CD4-positive, CD25-positive, alpha-beta regulatory T cell (primary cell): ENCODE data around the gene CGB2. TPM values are rescaled to one million over a fixed set of nuclear protein-coding genes. Genes with fewer than 3 reads are reported as not detected.
"Not testable (repeated sequence)": the region's sequence is repeated elsewhere in the genome, so short reads cannot be mapped to it uniquely, and the experiment has no call there.

Experiments
- ATAC-seq, 2 donors: fragments of 150-1000 bp; cut with Tn5 transposase; one replicate each; pipeline ENCODE4 v1.10.0; 2021; ENCODE audit warnings: low read depth in 2 of 2, moderate number of reproducible peaks in 2 of 2, moderate library complexity in 1 of 2
- DNase-seq, 3 donors: peaks; one replicate each; pipeline versions ENCODE4 v3.0.0 to v3.0.0-alpha.2; 2012 to 2022; ENCODE audit warnings: mixed read lengths in 1 of 3
- H3K27ac ChIP-seq: one replicate; pipeline ENCODE4 v1.7.0; 2013; ENCODE audit warnings: mild to moderate bottlenecking, low read length; ENCODE audit not compliant: insufficient read depth, poor library complexity, severe bottlenecking
- H3K27me3 ChIP-seq: one replicate; pipeline ENCODE4 v1.7.0; 2013; ENCODE audit warnings: low read length; ENCODE audit not compliant: control insufficient read depth, insufficient read depth
- H3K36me3 ChIP-seq: one replicate; pipeline ENCODE4 v1.7.0; 2013; ENCODE audit warnings: mild to moderate bottlenecking, low read length, moderate library complexity; ENCODE audit not compliant: control insufficient read depth, insufficient read depth
- H3K4me1 ChIP-seq: 2 replicates; pipeline ENCODE4 v1.7.0; 2013; ENCODE audit warnings: mild to moderate bottlenecking, low read length; ENCODE audit not compliant: insufficient read depth, control insufficient read depth, poor library complexity, severe bottlenecking
- H3K4me3 ChIP-seq: one replicate; pipeline ENCODE4 v1.7.0; 2013; ENCODE audit warnings: low read depth, mild to moderate bottlenecking, low read length, moderate library complexity
- H3K9me3 ChIP-seq, 2 experiments: 1 replicate in 1 of 2; 2 replicates in 1 of 2; pipeline ENCODE4 v1.7.0; 2013; ENCODE audit warnings: low read length in 2 of 2, mild to moderate bottlenecking in 1 of 2, moderate library complexity in 1 of 2; ENCODE audit not compliant: control insufficient read depth in 2 of 2
- H3K27ac Mint-ChIP-seq, 3 donors: one replicate each; pipeline ENCODE4 v1.8.0; 2020 to 2022; ENCODE audit warnings: mild to moderate bottlenecking in 3 of 3, mixed read lengths in 3 of 3, moderate library complexity in 2 of 3
- H3K27me3 Mint-ChIP-seq: one replicate; pipeline ENCODE4 v1.8.0; 2022; ENCODE audit warnings: mild to moderate bottlenecking, mixed read lengths
- H3K36me3 Mint-ChIP-seq: one replicate; pipeline ENCODE4 v1.8.0; 2020; ENCODE audit warnings: mixed read lengths
- H3K4me1 Mint-ChIP-seq, 4 donors: one replicate each; pipeline ENCODE4 v1.8.0; 2020 to 2022; ENCODE audit warnings: mixed read lengths in 4 of 4, mild to moderate bottlenecking in 1 of 4
- H3K4me3 Mint-ChIP-seq, 4 donors: one replicate each; pipeline ENCODE4 v1.8.0; 2020 to 2022; ENCODE audit warnings: mild to moderate bottlenecking in 4 of 4, mixed read lengths in 4 of 4, moderate library complexity in 3 of 4
- H3K9me3 Mint-ChIP-seq, 7 donors: one replicate each; pipeline ENCODE4 v1.8.0; 2020 to 2022; ENCODE audit warnings: mixed read lengths in 7 of 7, mild to moderate bottlenecking in 3 of 7, moderate library complexity in 2 of 7
- polyA plus RNA-seq, 4 donors: library from polyadenylated mRNA; unstranded; fragments of 300-500 nt; fragmentation: Illumina TruSeq; gene quantifications; one replicate each; pipeline ENCODE4 v1.2.3, GENCODE V29; 2021
- total RNA-seq: library from RNA; stranded (reverse); gene quantifications from one replicate; pipeline ENCODE4 v1.2.3, GENCODE V29; 2022

The CGB2 gene
- total and polyA plus RNA-seq, 5 donors from 2014 or later: not detected

GRCh38 chr19:49019242-49019932, 12.3 kb upstream of the CGB2 start:
- Histone ChIP-seq H3K4me1 (peaks cover 31% of the 10 kb centered on the region), H3K9me3 (no peaks in the 10 kb centered on the region), H3K4me3 (peak overlapping the region; percentile 64), H3K27me3 (no peaks in the 10 kb centered on the region), H3K27ac (no peak overlapping the region), H3K36me3 (no peaks in the 10 kb centered on the region)
- Mint-ChIP-seq H3K27me3 (peaks cover 10% of the 10 kb centered on the region), H3K27ac (peak overlapping the region; percentile 79 to 92 (median 90)), H3K36me3 (peaks cover 3% of the 10 kb centered on the region), H3K9me3 (peaks cover 0 to 1% (median 0%) of the 10 kb centered on the region in 7 donors), H3K4me1 (peaks cover 7 to 39% (median 15%) of the 10 kb centered on the region in 4 donors), H3K4me3 (peak overlapping the region; percentile 80 to 94 (median 92))
- ATAC-seq (peak in 1 of 2 donors; percentile 18), DNase-seq (peak; percentile 54 to 57 (median 54))

- no peak for DNase-seq
- no peak for ATAC-seq
- no peak overlapping the region for H3K27ac ChIP-seq
- H3K36me3 Mint-ChIP-seq: peaks cover 3% of the 10 kb centered on the region
- peaks cover 7 to 39% (median 15%) of the 10 kb centered on the region in 4 donors for H3K4me1 Mint-ChIP-seq
- H3K27ac Mint-ChIP-seq: no peak overlapping the region
- peaks cover 0 to 1% (median 0%) of the 10 kb centered on the region in 7 donors for H3K9me3 Mint-ChIP-seq
- H3K9me3 ChIP-seq: no peaks in the 10 kb centered on the region
- H3K4me1 ChIP-seq: peaks cover 31% of the 10 kb centered on the region
- no peak overlapping the region for H3K4me3 ChIP-seq
- peaks cover 10% of the 10 kb centered on the region for H3K27me3 Mint-ChIP-seq
- H3K36me3 ChIP-seq: no peaks in the 10 kb centered on the region
- no peaks in the 10 kb centered on the region for H3K27me3 ChIP-seq
- peak overlapping the region in 2 of 4 donors; percentile 80 to 92 for H3K4me3 Mint-ChIP-seq
Observed at GRCh38 chr19:49020342-49020741, 11.3 kb upstream of the CGB2 start.

DNA sequence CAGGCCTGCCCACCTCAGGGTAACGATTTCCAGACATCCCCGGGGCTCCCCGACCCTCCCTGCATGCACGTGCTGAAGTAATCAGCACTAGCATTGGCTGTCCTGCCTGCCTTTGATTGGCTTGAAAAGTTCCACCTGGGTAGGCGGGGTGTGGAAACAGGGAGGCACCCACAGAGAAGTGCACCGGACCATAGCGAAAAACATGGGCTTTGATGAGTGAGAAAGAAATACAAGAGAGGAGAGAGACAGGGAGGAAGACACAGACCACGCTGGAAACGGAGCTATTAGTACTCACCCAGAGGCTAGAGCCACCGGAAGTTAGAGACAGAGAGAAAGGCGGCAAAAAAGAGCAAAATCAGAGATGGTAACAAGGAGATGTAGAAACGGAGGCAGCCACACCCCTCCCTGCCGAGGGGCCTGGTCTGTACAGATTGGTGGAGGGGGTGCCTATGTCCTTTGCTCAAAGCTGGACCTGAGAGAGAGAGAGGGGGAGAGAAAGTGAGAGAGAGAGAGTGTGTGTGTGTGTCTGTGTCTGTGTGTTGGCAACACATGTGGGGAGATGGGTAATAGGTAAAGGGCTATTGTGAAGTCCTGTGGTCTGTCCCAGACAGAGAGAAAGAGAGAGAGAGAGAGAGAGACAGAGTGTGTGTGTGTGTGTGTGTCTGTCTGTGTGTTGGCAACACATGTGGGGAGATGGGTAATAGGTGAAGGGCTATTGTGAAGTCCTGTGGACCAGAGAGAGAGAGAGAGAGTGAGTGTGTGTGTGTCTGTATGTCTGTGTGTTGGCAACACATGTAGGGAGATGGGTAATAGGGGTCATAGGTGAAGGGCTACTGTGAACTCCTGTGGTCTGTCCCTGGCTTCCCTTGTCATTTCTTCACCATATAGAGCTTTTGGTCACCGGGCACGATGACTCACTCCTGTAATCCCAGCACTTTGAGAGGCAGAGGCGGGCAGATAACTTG, 10.5 kb upstream of the CGB2 start:
- Histone ChIP-seq H3K36me3 (no peaks in the 10 kb centered on the region), H3K27me3 (no peaks in the 10 kb centered on the region), H3K4me3 (no peak overlapping the region), H3K27ac (no peak overlapping the region), H3K4me1 (peaks cover 31% of the 10 kb centered on the region), H3K9me3 (no peaks in the 10 kb centered on the region)
- DNase-seq (no peak), ATAC-seq (no peak)
- Mint-ChIP-seq H3K27me3 (peaks cover 10% of the 10 kb centered on the region), H3K27ac (peak overlapping the region in 2 of 3 donors; percentile 52 to 60), H3K4me3 (peak overlapping the region in 3 of 4 donors; percentile 1 to 80 (median 1)), H3K9me3 (peaks cover 0 to 1% (median 0%) of the 10 kb centered on the region in 7 donors), H3K36me3 (no peaks in the 10 kb centered on the region), H3K4me1 (peaks cover 7 to 36% (median 15%) of the 10 kb centered on the region in 4 donors)

DNA sequence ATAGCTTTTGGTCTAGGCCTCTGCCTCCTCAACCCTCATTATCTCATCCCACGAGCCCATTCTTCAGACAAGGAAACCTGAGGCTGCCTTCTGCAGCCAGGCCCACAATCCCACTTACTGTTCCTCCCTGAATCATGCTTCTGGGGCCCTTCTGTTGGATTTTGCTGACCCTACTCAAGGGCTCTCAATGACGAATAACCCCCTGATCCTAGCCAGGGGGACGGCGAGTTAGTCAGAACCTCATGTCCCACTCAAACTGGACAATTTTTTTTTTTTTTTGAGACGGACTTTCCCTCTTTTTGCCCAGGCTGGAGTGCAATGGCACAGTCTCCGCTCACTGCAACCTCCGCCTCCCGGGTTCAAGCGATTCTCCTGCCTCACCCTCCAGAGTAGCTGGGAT, 9.6 kb upstream of the CGB2 start:
- peaks cover 7 to 34% (median 15%) of the 10 kb centered on the region in 4 donors for H3K4me1 Mint-ChIP-seq
- no peak for DNase-seq
- H3K36me3 ChIP-seq: no peaks in the 10 kb centered on the region
- H3K4me3 ChIP-seq: no peak overlapping the region
- H3K27ac Mint-ChIP-seq: no peak overlapping the region
- H3K9me3 ChIP-seq: no peaks in the 10 kb centered on the region
- peaks cover 0 to 1% (median 0%) of the 10 kb centered on the region in 7 donors for H3K9me3 Mint-ChIP-seq
- H3K27me3 ChIP-seq: no peaks in the 10 kb centered on the region
- no peak overlapping the region for H3K27ac ChIP-seq
- H3K36me3 Mint-ChIP-seq: no peaks in the 10 kb centered on the region
- peak overlapping the region in 1 of 4 donors; percentile 49 for H3K4me3 Mint-ChIP-seq
- peaks cover 29% of the 10 kb centered on the region for H3K4me1 ChIP-seq
- ATAC-seq: no peak
- H3K27me3 Mint-ChIP-seq: peaks cover 10% of the 10 kb centered on the region

GRCh38 chr19:49024233-49024632, 7.5 kb upstream of the CGB2 start, which contains the start of gene CGB3:
Gene CGB3, minus strand, starts transcription at chr19:49024333. Its CDS starts 362 bp downstream, at chr19:49023971.
- DNase-seq, ATAC-seq, H3K4me3 ChIP-seq, H3K9me3 Mint-ChIP-seq, H3K27me3 Mint-ChIP-seq, H3K36me3 ChIP-seq, H3K36me3 Mint-ChIP-seq, H3K27me3 ChIP-seq, H3K9me3 ChIP-seq, H3K27ac ChIP-seq, H3K4me3 Mint-ChIP-seq, H3K27ac Mint-ChIP-seq: not testable (repeated sequence)
- peaks cover 10% of the 10 kb centered on the region for H3K4me1 ChIP-seq
- H3K4me1 Mint-ChIP-seq: peaks cover 7 to 21% (median 11%) of the 10 kb centered on the region in 4 donors

DNA sequence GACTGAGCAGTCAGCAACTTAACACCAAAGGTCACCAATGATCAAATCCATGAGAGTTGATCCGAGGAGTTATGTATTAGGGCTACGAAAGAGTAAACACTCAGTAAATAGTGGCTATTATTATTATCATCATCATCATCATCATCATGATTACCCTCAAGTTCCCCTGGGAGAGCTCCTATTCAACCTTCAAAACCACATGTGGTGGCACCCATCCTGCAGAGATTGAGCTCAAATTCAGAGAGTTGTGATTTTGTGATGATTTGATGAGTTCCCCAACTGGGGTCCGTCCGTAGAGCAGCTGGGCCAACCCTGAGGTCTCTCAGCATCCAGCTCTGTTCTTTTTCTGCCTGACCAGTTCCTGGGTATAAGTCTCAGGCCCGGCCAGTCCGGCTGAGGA, 6.6 kb upstream of the CGB2 start:
- H3K4me1 ChIP-seq, ATAC-seq, H3K36me3 ChIP-seq, H3K9me3 ChIP-seq, H3K27ac Mint-ChIP-seq, H3K36me3 Mint-ChIP-seq, H3K9me3 Mint-ChIP-seq, H3K27ac ChIP-seq, H3K4me3 Mint-ChIP-seq, H3K4me3 ChIP-seq, H3K27me3 ChIP-seq, DNase-seq: not testable (repeated sequence)
- Mint-ChIP-seq H3K27me3 (peaks cover 11% of the 10 kb centered on the region), H3K4me1 (peaks cover 7 to 14% (median 8%) of the 10 kb centered on the region in 4 donors)

GRCh38 chr19:49025599-49025998, 6.1 kb upstream of the CGB2 start:
- DNase-seq, H3K36me3 ChIP-seq, H3K9me3 Mint-ChIP-seq, H3K4me1 ChIP-seq, H3K9me3 ChIP-seq, H3K27me3 ChIP-seq, H3K27ac ChIP-seq, H3K36me3 Mint-ChIP-seq, H3K4me3 ChIP-seq, H3K27ac Mint-ChIP-seq, H3K4me3 Mint-ChIP-seq, ATAC-seq: not testable (repeated sequence)
- H3K4me1 Mint-ChIP-seq: peaks cover 7 to 10% (median 8%) of the 10 kb centered on the region in 4 donors
- H3K27me3 Mint-ChIP-seq: peaks cover 11% of the 10 kb centered on the region
